Chondrocyte (in vitro differentiated cells): Measurements from ENCODE around the gene SYNE2. TPM values are rescaled to one million over a fixed set of nuclear protein-coding genes. Genes with fewer than 3 reads are reported as not detected.

Experiments
- DNase-seq: peaks from one replicate; pipeline ENCODE4 v3.0.0; 2021; ENCODE audit warnings: mixed read lengths, low spot score
- H3K27ac Mint-ChIP-seq: one replicate; pipeline ENCODE4 v1.8.0; 2021; ENCODE audit warnings: mild to moderate bottlenecking, moderate library complexity, mixed read lengths; ENCODE audit not compliant: unreplicated experiment
- H3K27me3 Mint-ChIP-seq: 2 replicates; pipeline ENCODE4 v1.8.0; 2021; ENCODE audit warnings: low read depth, mixed read lengths
- H3K36me3 Mint-ChIP-seq: 2 replicates; pipeline ENCODE4 v1.8.0; 2021; ENCODE audit warnings: low read depth, mixed read lengths
- H3K4me1 Mint-ChIP-seq: 2 replicates; pipeline ENCODE4 v1.8.0; 2021; ENCODE audit warnings: low read depth, mild to moderate bottlenecking, mixed read lengths
- H3K4me3 Mint-ChIP-seq: one replicate; pipeline ENCODE4 v1.8.0; 2021; ENCODE audit warnings: mild to moderate bottlenecking, moderate library complexity, mixed read lengths; ENCODE audit not compliant: unreplicated experiment
- H3K9me3 Mint-ChIP-seq: 2 replicates; pipeline ENCODE4 v1.8.0; 2021; ENCODE audit warnings: low read depth, mixed read lengths
- total RNA-seq: library from RNA; stranded (reverse); gene quantifications from 3 replicates; pipeline ENCODE4 v1.2.1, GENCODE V29; 2021
- TF ChIP-seq, protein P1 (sequence below): fragments of 200-600 bp; sonication (generic); IDR thresholded peaks from 2 replicates; pipeline ENCODE4 v1.5.0; 2021; ENCODE audit warnings: antibody characterized with exemption, mild to moderate bottlenecking, moderate library complexity

SYNE2 gene
- total RNA-seq, 1 donor from 2014 or later, result 13.6 TPM

DNA sequence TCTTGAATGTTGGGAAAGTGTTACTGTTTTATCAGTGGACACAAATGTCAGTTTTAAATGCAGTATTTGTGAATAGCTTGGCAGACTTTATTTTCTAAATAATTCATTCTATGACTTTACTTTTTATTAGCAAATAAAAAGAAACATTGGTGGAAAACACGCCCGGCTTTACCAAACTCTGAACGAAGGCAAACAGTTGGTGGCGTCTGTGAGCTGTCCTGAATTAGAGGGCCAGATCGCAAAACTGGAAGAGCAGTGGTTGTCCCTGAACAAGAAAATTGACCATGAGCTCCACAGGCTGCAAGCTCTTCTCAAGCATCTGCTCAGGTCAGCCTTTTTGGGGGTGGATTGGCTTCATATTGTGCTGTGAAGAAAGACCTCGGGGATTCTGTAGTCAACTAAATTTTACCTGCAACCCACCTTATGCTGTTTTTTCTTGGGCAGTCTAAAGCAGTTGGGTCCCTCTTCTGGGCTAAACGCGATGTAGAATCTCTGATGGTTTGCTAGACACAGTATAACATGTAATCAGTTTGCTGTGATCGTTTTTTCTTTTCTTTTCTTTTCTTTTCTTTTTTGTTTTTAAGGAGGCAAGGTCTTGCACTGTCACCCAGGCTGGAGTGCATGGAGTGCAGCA is 285.0 kb downstream of the SYNE2 start:
- H3K27ac Mint-ChIP-seq, result no peak overlapping the region
- H3K9me3 Mint-ChIP-seq, result no peaks in the 10 kb centered on the region
- TF ChIP-seq, protein P1, sequence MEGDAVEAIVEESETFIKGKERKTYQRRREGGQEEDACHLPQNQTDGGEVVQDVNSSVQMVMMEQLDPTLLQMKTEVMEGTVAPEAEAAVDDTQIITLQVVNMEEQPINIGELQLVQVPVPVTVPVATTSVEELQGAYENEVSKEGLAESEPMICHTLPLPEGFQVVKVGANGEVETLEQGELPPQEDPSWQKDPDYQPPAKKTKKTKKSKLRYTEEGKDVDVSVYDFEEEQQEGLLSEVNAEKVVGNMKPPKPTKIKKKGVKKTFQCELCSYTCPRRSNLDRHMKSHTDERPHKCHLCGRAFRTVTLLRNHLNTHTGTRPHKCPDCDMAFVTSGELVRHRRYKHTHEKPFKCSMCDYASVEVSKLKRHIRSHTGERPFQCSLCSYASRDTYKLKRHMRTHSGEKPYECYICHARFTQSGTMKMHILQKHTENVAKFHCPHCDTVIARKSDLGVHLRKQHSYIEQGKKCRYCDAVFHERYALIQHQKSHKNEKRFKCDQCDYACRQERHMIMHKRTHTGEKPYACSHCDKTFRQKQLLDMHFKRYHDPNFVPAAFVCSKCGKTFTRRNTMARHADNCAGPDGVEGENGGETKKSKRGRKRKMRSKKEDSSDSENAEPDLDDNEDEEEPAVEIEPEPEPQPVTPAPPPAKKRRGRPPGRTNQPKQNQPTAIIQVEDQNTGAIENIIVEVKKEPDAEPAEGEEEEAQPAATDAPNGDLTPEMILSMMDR, result peak; percentile 51
- H3K27me3 Mint-ChIP-seq, result no peaks in the 10 kb centered on the region
- no peak for DNase-seq
- peaks cover 8% of the 10 kb centered on the region for H3K36me3 Mint-ChIP-seq
- no peak overlapping the region for H3K4me3 Mint-ChIP-seq
- H3K4me1 Mint-ChIP-seq, result no peaks in the 10 kb centered on the region

DNA sequence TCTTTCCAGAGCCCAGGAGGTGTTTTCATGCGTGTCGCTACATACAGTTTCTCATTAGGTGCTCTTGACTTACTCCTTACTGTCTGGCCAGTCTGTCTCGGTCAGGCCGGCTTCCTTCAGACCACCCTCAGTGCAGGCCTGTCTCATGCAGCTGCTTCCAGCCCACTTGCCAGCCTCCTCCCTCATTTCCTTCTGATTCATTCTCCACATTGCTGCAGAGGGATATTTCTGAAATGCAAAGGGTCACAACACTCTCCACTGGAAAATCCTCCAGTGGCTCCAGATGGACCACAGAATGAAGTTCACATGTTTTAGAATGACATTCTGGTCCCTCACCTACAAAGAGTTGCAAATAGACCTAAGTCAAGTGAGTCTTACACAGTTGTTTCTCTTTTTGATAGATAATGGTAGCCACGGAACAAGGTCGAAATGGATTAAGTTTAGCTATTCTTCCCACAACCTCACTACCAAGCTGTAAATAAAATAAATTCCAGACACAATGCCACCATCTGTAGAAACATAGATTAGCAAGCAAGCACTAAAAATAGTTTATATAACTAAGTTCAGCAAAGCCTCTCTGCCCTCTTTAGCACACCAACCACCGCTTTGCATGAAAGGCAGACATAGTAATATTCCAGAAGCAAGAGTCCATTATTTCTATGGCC is 294.5 kb downstream of the SYNE2 start:
- H3K27me3 Mint-ChIP-seq, result no peaks in the 10 kb centered on the region

DNA sequence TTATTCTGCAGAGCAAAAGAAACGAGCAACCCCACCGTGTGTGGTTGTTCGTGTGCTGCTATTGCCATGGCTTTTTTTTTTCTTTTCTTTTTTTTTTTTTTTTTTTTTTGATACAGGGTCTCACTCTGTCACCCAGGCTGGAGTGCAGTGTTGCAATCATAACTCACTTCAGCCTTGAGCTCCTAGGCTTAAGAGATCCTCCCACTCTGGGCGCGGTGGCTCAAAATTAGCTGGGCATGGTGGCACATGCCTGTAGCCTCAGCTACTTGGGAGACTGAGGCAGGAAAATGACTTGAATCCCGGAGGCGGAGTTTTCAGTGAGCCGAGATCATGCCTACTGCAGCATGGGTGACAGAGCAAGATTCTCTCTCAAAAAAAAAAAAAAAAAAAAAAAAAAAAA is 297.1 kb downstream of the SYNE2 start:
- DNase-seq, result no peak

More for the DNA sequence above, 294.5 kb downstream of the SYNE2 start:
- Mint-ChIP-seq H3K27ac (peak overlapping the region; percentile 59), H3K4me3 (no peak overlapping the region), H3K4me1 (peaks cover 9% of the 10 kb centered on the region), H3K9me3 (no peaks in the 10 kb centered on the region), H3K36me3 (peaks cover 3% of the 10 kb centered on the region)
- TF ChIP-seq, protein P1, result no peak
- no peak for DNase-seq

DNA sequence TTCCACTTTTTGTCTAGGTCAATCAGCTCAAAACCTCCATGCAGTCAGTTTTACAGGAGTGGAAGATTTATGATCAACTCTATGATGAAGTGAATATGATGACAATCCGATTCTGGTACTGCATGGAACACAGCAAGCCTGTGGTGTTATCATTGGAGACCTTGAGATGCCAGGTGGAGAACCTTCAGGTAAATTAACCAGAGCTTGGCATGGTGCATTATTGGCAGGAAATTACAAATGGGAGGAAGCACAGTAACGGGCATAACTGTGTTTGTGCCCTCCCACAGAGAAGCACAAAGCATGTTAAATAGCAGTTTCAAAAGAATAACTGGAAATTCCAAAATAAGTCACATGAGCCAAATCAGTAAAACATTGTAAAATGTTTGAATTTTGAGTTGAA is 305.8 kb downstream of the SYNE2 start:
- H3K9me3 Mint-ChIP-seq, result no peaks in the 10 kb centered on the region
- no peak overlapping the region for H3K27ac Mint-ChIP-seq
- H3K4me3 Mint-ChIP-seq, result no peak overlapping the region
- DNase-seq, result no peak
- H3K36me3 Mint-ChIP-seq, result peaks cover 2% of the 10 kb centered on the region
- H3K4me1 Mint-ChIP-seq, result no peaks in the 10 kb centered on the region
- TF ChIP-seq, protein P1, result no peak
- H3K27me3 Mint-ChIP-seq, result no peaks in the 10 kb centered on the region

More for the DNA sequence above, 297.1 kb downstream of the SYNE2 start:
- TF ChIP-seq, protein P1, result no peak
- Mint-ChIP-seq H3K4me1 (peaks cover 9% of the 10 kb centered on the region), H3K4me3 (no peak overlapping the region), H3K9me3 (no peaks in the 10 kb centered on the region), H3K27me3 (no peaks in the 10 kb centered on the region), H3K36me3 (no peaks in the 10 kb centered on the region), H3K27ac (no peak overlapping the region)

DNA sequence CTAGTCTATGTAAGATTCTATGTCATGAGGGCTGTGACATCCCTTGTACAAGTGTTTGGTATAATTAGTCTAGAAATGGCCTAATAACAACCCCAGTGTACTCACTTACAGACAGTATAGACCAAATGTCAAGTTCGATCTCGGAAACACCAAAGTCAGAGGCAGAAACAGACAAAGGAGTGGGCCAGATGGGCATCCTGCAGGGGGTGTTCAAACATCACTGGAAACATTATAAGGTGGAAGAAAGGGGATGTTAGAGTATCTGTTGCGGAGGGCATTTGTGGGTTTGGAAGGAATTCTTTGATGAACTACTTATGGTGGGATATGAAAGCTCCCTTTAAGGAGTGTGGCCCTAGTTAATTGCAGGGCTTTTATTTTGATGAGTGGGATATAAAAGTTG is 306.8 kb downstream of the SYNE2 start:
- Mint-ChIP-seq H3K4me3 (no peak overlapping the region), H3K36me3 (peaks cover 2% of the 10 kb centered on the region), H3K27ac (no peak overlapping the region), H3K27me3 (no peaks in the 10 kb centered on the region), H3K4me1 (no peaks in the 10 kb centered on the region), H3K9me3 (no peaks in the 10 kb centered on the region)
- DNase-seq, result no peak
- TF ChIP-seq, protein P1, result no peak
